ENCODE data around the gene PRELP.

GRCh38 chr1:203495845-203496244, 20.2 kb downstream of the PRELP start:
- TF ChIP-seq CTCF (IDR thresholded peaks at IDR 0.05; ENCODE audit: control extremely low read depth in 1 of 3, insufficient read depth in 1 of 3, low read depth in 1 of 3, low read length in 3 of 3) = no peak
- no peak for TF ChIP-seq EGR1 (IDR thresholded peaks at IDR 0.05; ENCODE audit: borderline replicate concordance, low read depth, low read length)
- TF ChIP-seq POLR2AphosphoS5 (IDR thresholded peaks at IDR 0.05; ENCODE audit: low read depth, low read length) = no peak
